ENCODE data around the gene OR10C1.
"Not testable (repeated sequence)": the region's sequence is repeated elsewhere in the genome, so short reads cannot be mapped to it uniquely, and the experiment has no call there.

Gene OR10C1

GRCh38 chr6:29444031-29444430 lies 4.9 kb downstream of the OR10C1 start:
- H3K9me3 ChIP-seq (replicated peaks; ENCODE audit: low read length); H3K4me3 ChIP-seq (ENCODE audit: low read length); H3K4me2 ChIP-seq (ENCODE audit: low read length); H3K27me3 ChIP-seq (ENCODE audit: control insufficient read depth, insufficient read depth, low read length); H3K9ac ChIP-seq (ENCODE audit: low read depth, low read length); H3K4me1 ChIP-seq (ENCODE audit: control insufficient read depth, insufficient read depth, low read length); H3K36me3 ChIP-seq (ENCODE audit: insufficient read depth, low read length): not testable (repeated sequence)

DNA sequence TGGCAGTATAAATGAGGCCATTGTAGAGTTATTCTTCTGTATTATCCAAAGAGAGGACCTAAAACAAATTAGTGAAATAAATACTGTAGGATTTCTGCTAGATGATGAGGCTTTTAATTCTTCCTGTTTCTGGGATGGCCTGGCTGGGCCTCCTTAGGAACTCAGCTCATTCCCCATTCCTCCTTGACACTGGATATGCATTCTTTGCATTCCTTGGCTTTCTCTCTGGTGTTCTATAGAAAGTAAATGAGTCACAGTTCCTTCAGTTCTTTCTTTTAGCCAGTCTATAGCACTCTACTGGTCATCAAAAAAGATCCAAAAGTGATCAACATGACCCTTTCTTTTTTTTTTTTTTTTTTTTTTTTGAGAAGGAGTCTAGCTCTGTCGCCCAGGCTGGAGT lies 8.6 kb downstream of the OR10C1 start:
- H3K9me3 ChIP-seq (replicated peaks; ENCODE audit: low read length): peaks cover 3% of the 10 kb centered on the region
- H3K4me2 ChIP-seq (ENCODE audit: low read length): no peak overlapping the region
- H3K9ac ChIP-seq (ENCODE audit: low read depth, low read length): no peak overlapping the region
- H3K27me3 ChIP-seq (ENCODE audit: control insufficient read depth, insufficient read depth, low read length): no peaks in the 10 kb centered on the region
- no peaks in the 10 kb centered on the region for H3K4me1 ChIP-seq (ENCODE audit: control insufficient read depth, insufficient read depth, low read length)
- no peaks in the 10 kb centered on the region for H3K36me3 ChIP-seq (ENCODE audit: insufficient read depth, low read length)
- H3K4me3 ChIP-seq (ENCODE audit: low read length): no peak overlapping the region

- Histone ChIP-seq H3K4me2 (ENCODE audit: low read length) (no peak overlapping the region), H3K9ac (ENCODE audit: low read depth, low read length) (no peak overlapping the region), H3K4me3 (ENCODE audit: low read length) (no peak overlapping the region), H3K27me3 (ENCODE audit: control insufficient read depth, insufficient read depth, low read length) (no peaks in the 10 kb centered on the region), H3K9me3 (replicated peaks; ENCODE audit: low read length) (peaks cover 3% of the 10 kb centered on the region), H3K36me3 (ENCODE audit: insufficient read depth, low read length) (no peaks in the 10 kb centered on the region), H3K4me1 (ENCODE audit: control insufficient read depth, insufficient read depth, low read length) (no peaks in the 10 kb centered on the region)
Measured at GRCh38 chr6:29451471-29452193, 12.5 kb downstream of the OR10C1 start.

- H3K9me3 ChIP-seq (replicated peaks; ENCODE audit: low read length): no peaks in the 10 kb centered on the region
- no peaks in the 10 kb centered on the region for H3K27me3 ChIP-seq (ENCODE audit: control insufficient read depth, insufficient read depth, low read length)
Measured at GRCh38 chr6:29456971-29457370, 17.9 kb downstream of the OR10C1 start, which contains the start of the genes OR11A1 and OR2H1. OR11A1 (minus strand) TSS chr6:29457071; CDS start chr6:29427641, 29,430 bp downstream. OR2H1 (plus strand) TSS chr6:29457155; CDS start chr6:29461770, 4,615 bp downstream.

DNA sequence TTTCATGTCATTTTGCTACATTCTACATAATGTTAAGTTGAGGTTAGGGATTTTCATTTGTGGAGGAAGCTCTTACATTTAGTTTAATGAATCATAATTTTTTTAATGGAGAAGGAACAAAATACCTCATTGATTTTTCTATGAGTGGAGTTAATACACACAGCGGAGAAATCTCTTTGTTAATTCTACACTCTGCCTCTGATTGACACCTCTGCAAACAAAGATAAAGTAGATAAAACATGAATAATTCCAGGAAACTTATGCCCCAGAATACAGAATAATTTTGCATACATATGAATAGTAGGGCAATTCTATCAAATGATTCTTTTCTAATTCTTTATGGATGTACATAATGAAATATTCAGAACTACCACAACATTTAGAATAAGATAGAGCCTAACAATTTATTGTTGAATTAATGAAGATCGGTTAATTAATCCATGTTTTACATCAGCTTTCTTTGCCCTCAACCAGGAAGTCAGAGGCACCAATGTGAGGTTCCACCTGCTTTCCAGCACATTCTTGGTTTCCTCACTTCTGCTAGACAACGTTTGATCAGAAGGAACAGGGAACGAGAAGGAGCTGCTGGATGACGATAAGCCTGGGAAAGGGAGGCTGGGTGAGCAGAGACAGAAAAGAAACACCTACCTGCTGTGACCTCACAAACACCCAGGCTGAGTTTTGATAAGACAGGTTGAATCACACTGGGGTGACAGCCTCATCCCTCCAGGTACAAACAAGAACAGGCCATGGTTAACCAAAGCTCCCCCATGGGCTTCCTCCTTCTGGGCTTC lies 22.1 kb downstream of the OR10C1 start:
- Histone ChIP-seq H3K9ac (ENCODE audit: low read depth, low read length) (no peak overlapping the region), H3K27me3 (ENCODE audit: control insufficient read depth, insufficient read depth, low read length) (no peaks in the 10 kb centered on the region), H3K4me2 (ENCODE audit: low read length) (no peak overlapping the region), H3K36me3 (ENCODE audit: insufficient read depth, low read length) (no peaks in the 10 kb centered on the region), H3K9me3 (replicated peaks; ENCODE audit: low read length) (no peaks in the 10 kb centered on the region), H3K4me1 (ENCODE audit: control insufficient read depth, insufficient read depth, low read length) (no peaks in the 10 kb centered on the region), H3K4me3 (ENCODE audit: low read length) (no peak overlapping the region)

More at GRCh38 chr6:29456971-29457370, 17.9 kb downstream of the OR10C1 start, which contains the start of the genes OR11A1 and OR2H1:
- no peak within 1 kb of the TSS for H3K4me3 ChIP-seq (ENCODE audit: low read length)
- no peaks in the 10 kb centered on the region for H3K36me3 ChIP-seq (ENCODE audit: insufficient read depth, low read length)
- H3K4me1 ChIP-seq (ENCODE audit: control insufficient read depth, insufficient read depth, low read length): no peaks in the 10 kb centered on the region
- H3K4me2 ChIP-seq (ENCODE audit: low read length): no peak within 1 kb of the TSS
- H3K9ac ChIP-seq (ENCODE audit: low read depth, low read length): no peak within 1 kb of the TSS

GRCh38 chr6:29462022-29462421 lies 22.9 kb downstream of the OR10C1 start:
- Histone ChIP-seq H3K9me3 (replicated peaks; ENCODE audit: low read length) (no peaks in the 10 kb centered on the region), H3K4me2 (ENCODE audit: low read length) (no peak overlapping the region), H3K4me1 (ENCODE audit: control insufficient read depth, insufficient read depth, low read length) (no peaks in the 10 kb centered on the region), H3K9ac (ENCODE audit: low read depth, low read length) (no peak overlapping the region), H3K27me3 (ENCODE audit: control insufficient read depth, insufficient read depth, low read length) (no peaks in the 10 kb centered on the region), H3K36me3 (ENCODE audit: insufficient read depth, low read length) (no peaks in the 10 kb centered on the region), H3K4me3 (ENCODE audit: low read length) (no peak overlapping the region)

- Histone ChIP-seq H3K4me1 (ENCODE audit: control insufficient read depth, insufficient read depth, low read length) (no peaks in the 10 kb centered on the region), H3K9ac (ENCODE audit: low read depth, low read length) (no peak overlapping the region), H3K4me2 (ENCODE audit: low read length) (no peak overlapping the region), H3K27me3 (ENCODE audit: control insufficient read depth, insufficient read depth, low read length) (no peaks in the 10 kb centered on the region), H3K4me3 (ENCODE audit: low read length) (no peak overlapping the region), H3K36me3 (ENCODE audit: insufficient read depth, low read length) (no peaks in the 10 kb centered on the region), H3K9me3 (replicated peaks; ENCODE audit: low read length) (no peaks in the 10 kb centered on the region)
Measured at GRCh38 chr6:29465279-29465678, 26.2 kb downstream of the OR10C1 start.

DNA sequence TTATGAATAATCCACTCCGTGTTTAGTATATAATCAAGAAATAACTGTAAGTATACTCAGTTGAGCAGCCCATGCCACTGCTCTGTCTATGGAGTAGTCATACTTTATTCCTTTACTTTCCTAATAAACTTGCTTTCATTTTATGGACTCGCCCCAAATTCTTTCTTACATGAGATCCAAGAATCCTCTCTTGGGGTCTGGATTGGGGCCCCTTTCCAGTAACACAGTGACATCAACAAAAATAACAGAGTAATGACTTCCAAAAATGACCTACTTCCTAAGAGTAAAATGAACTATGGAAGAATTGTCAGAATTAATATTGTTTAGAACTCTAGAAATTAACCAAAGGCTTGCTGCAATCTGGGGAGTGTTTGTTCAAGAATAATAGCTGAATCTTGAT lies 26.7 kb downstream of the OR10C1 start:
- Histone ChIP-seq H3K9me3 (replicated peaks; ENCODE audit: low read length) (no peaks in the 10 kb centered on the region), H3K4me3 (ENCODE audit: low read length) (no peak overlapping the region), H3K9ac (ENCODE audit: low read depth, low read length) (no peak overlapping the region), H3K27me3 (ENCODE audit: control insufficient read depth, insufficient read depth, low read length) (no peaks in the 10 kb centered on the region), H3K4me1 (ENCODE audit: control insufficient read depth, insufficient read depth, low read length) (no peaks in the 10 kb centered on the region), H3K4me2 (ENCODE audit: low read length) (no peak overlapping the region), H3K36me3 (ENCODE audit: insufficient read depth, low read length) (no peaks in the 10 kb centered on the region)

GRCh38 chr6:29466241-29466640 lies 27.1 kb downstream of the OR10C1 start:
- Histone ChIP-seq H3K4me2 (ENCODE audit: low read length) (no peak overlapping the region), H3K4me3 (ENCODE audit: low read length) (no peak overlapping the region), H3K36me3 (ENCODE audit: insufficient read depth, low read length) (no peaks in the 10 kb centered on the region), H3K27me3 (ENCODE audit: control insufficient read depth, insufficient read depth, low read length) (no peaks in the 10 kb centered on the region), H3K9me3 (replicated peaks; ENCODE audit: low read length) (no peaks in the 10 kb centered on the region), H3K4me1 (ENCODE audit: control insufficient read depth, insufficient read depth, low read length) (no peaks in the 10 kb centered on the region), H3K9ac (ENCODE audit: low read depth, low read length) (no peak overlapping the region)

GRCh38 chr6:29474996-29475395 lies 35.9 kb downstream of the OR10C1 start:
- Histone ChIP-seq H3K4me1 (ENCODE audit: control insufficient read depth, insufficient read depth, low read length) (no peaks in the 10 kb centered on the region), H3K9me3 (replicated peaks; ENCODE audit: low read length) (peaks cover 13% of the 10 kb centered on the region), H3K4me2 (ENCODE audit: low read length) (no peak overlapping the region), H3K4me3 (ENCODE audit: low read length) (no peak overlapping the region), H3K27me3 (ENCODE audit: control insufficient read depth, insufficient read depth, low read length) (no peaks in the 10 kb centered on the region), H3K9ac (ENCODE audit: low read depth, low read length) (no peak overlapping the region), H3K36me3 (ENCODE audit: insufficient read depth, low read length) (no peaks in the 10 kb centered on the region)

- Histone ChIP-seq H3K4me3 (ENCODE audit: low read length) (no peak overlapping the region), H3K9ac (ENCODE audit: low read depth, low read length) (no peak overlapping the region), H3K4me2 (ENCODE audit: low read length) (no peak overlapping the region), H3K4me1 (ENCODE audit: control insufficient read depth, insufficient read depth, low read length) (no peaks in the 10 kb centered on the region), H3K36me3 (ENCODE audit: insufficient read depth, low read length) (no peaks in the 10 kb centered on the region), H3K9me3 (replicated peaks; ENCODE audit: low read length) (peaks cover 13% of the 10 kb centered on the region), H3K27me3 (ENCODE audit: control insufficient read depth, insufficient read depth, low read length) (no peaks in the 10 kb centered on the region)
Measured at GRCh38 chr6:29477923-29478450, 38.9 kb downstream of the OR10C1 start.

Data from skeletal muscle satellite cell (primary cell).